MCF 10A (cell line): ENCODE results near the gene MAN2B2. TPM values are rescaled to one million over a fixed set of nuclear protein-coding genes. Genes with fewer than 3 reads are reported as not detected.

Source experiments
- BruUV-seq: library from RNA; stranded (reverse); fragments of 400-500 nt; replicated peaks from 2 replicates; lab custom pipeline; 2021; lab: Mats Ljungman, UMichigan
- CTCF ChIA-PET: fragments of 300-600 bp; sonication (Branson Sonifier 250); formaldehyde crosslinking; extraction: SDS; loops from one replicate; lab custom pipeline; 2021; ENCODE audit warnings: antibody characterized with exemption, inconsistent platforms; lab: Yijun Ruan, JAX
- POLR2A ChIA-PET: fragments of 300-600, 350-650 bp; sonication (Branson Sonifier 250); formaldehyde crosslinking; extraction: SDS; loops from one replicate; lab custom pipeline; 2020; ENCODE audit warnings: antibody characterized with exemption, inconsistent platforms; lab: Yijun Ruan, JAX
- DNase-seq: peaks from one replicate; pipeline ENCODE4 v3.0.0-alpha.2; 2018; ENCODE audit not compliant: unreplicated experiment
- H3K27ac Mint-ChIP-seq: one replicate; pipeline ENCODE4 v1.8.0; 2022; ENCODE audit warnings: mild to moderate bottlenecking, low read depth, mixed read lengths; ENCODE audit not compliant: unreplicated experiment
- H3K27me3 Mint-ChIP-seq: one replicate; pipeline ENCODE4 v1.8.0; 2022; ENCODE audit warnings: mixed read lengths; ENCODE audit not compliant: insufficient read depth, unreplicated experiment
- H3K36me3 Mint-ChIP-seq: one replicate; pipeline ENCODE4 v1.8.0; 2022; ENCODE audit warnings: mild to moderate bottlenecking, moderate library complexity, mixed read lengths; ENCODE audit not compliant: insufficient read depth, unreplicated experiment
- H3K4me1 Mint-ChIP-seq: one replicate; pipeline ENCODE4 v1.8.0; 2022; ENCODE audit warnings: mixed read lengths; ENCODE audit not compliant: insufficient read depth, unreplicated experiment
- H3K4me3 Mint-ChIP-seq: one replicate; pipeline ENCODE4 v1.8.0; 2022; ENCODE audit warnings: mild to moderate bottlenecking, moderate library complexity, mixed read lengths; ENCODE audit not compliant: unreplicated experiment
- H3K9me3 Mint-ChIP-seq: one replicate; pipeline ENCODE4 v1.8.0; 2022; ENCODE audit warnings: mixed read lengths; ENCODE audit not compliant: unreplicated experiment
- intact Hi-C: fragments of 100-400 bp; cut with micrococcal nuclease; formaldehyde crosslinking; loops from 2 replicates; pipeline ENCODE4 v1.14.1; 2022
- total RNA-seq: library from RNA; stranded (reverse); gene quantifications from 2 replicates; pipeline ENCODE4 v1.2.3, GENCODE V29; 2022
- TF ChIP-seq, protein P1 (sequence below): fragments of 200-600 bp; IDR thresholded peaks from one replicate; pipeline ENCODE4 v1.8.0; 2022; ENCODE audit warnings: antibody characterized with exemption, mild to moderate bottlenecking; ENCODE audit not compliant: unreplicated experiment

The MAN2B2 gene
- total RNA-seq, 1 experiment from 2014 or later = 12.5 TPM

DNA sequence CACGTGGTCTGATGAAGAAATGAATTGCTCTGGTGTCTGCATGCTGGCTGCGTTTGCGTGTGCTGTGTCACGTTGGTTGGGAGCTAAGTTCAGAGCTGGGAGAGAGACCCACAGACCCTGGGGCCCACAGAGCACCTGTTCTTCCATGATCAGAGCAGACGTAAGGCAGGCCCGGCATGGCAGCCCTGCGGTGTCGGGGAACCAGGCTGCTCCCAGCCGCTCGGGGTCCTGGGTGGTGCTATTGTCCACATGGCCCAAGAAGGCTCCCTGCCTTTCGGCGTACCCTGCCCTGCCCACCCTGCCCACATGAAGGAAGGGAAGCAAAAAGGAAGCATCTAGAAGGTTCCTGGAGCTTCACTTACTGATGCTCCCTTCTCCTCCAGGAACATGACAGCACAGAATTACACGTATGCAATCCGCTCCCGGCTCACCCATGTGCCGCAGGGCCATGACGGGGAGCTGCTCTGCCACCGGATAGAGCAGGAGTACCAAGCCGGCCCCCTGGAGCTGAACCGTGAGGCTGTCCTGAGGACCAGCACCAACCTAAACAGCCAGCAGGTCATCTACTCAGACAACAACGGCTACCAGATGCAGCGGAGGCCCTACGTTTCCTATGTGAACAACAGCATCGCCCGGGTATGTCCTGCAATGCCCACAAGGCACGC, 34.6 kb downstream of the MAN2B2 start:
- Mint-ChIP-seq H3K27me3 (no peaks in the 10 kb centered on the region), H3K36me3 (peaks cover 5% of the 10 kb centered on the region), H3K4me3 (no peak overlapping the region), H3K27ac (no peak overlapping the region), H3K9me3 (no peaks in the 10 kb centered on the region), H3K4me1 (no peaks in the 10 kb centered on the region)
- BruUV-seq = no TSS peak
- DNase-seq = no peak
- ChIA-PET CTCF (interaction anchor here (0.6 to 1.9 kb wide), 3 partner anchors 63 to 384 kb away, joined by 3 to 5 read pairs (median 3); no protein-coding TSS in a partner anchor), POLR2A (no interaction called here)
- intact Hi-C loops = no loop called here
- TF ChIP-seq, protein P1, sequence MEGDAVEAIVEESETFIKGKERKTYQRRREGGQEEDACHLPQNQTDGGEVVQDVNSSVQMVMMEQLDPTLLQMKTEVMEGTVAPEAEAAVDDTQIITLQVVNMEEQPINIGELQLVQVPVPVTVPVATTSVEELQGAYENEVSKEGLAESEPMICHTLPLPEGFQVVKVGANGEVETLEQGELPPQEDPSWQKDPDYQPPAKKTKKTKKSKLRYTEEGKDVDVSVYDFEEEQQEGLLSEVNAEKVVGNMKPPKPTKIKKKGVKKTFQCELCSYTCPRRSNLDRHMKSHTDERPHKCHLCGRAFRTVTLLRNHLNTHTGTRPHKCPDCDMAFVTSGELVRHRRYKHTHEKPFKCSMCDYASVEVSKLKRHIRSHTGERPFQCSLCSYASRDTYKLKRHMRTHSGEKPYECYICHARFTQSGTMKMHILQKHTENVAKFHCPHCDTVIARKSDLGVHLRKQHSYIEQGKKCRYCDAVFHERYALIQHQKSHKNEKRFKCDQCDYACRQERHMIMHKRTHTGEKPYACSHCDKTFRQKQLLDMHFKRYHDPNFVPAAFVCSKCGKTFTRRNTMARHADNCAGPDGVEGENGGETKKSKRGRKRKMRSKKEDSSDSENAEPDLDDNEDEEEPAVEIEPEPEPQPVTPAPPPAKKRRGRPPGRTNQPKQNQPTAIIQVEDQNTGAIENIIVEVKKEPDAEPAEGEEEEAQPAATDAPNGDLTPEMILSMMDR = no peak

DNA sequence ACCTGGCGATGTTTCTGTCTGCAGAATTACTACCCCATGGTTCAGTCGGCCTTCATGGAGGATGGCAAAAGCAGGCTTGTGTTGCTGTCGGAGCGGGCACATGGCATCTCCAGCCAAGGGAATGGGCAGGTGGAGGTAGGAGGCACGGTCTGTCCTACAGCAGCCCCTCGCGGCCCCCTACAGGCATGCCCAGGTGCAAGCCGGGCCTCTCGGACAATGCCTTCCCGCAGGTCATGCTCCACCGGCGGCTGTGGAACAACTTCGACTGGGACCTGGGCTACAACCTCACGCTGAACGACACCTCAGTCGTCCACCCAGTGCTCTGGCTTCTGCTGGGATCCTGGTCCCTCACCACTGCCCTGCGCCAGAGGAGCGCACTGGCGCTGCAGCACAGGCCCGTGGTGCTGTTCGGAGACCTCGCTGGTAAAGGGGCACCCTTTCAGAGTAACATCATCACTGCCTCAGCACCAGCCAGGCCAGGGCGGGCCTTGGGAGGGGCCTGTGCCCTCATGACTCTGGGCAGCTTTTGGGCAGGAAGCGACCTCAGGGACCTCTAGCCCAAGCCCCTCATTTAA, 36.0 kb downstream of the MAN2B2 start:
- H3K9me3 Mint-ChIP-seq = no peaks in the 10 kb centered on the region
- no peak for DNase-seq
- no peaks in the 10 kb centered on the region for H3K27me3 Mint-ChIP-seq
- intact Hi-C loops = no loop called here
- ChIA-PET CTCF (interaction anchor here (0.5 kb wide), 1 partner anchor 23 kb away, joined by 3 read pairs; no protein-coding TSS in a partner anchor), POLR2A (interaction anchor here (0.7 kb wide), 1 partner anchor 21 kb away, joined by 3 read pairs; no protein-coding TSS in a partner anchor)
- H3K27ac Mint-ChIP-seq = no peak overlapping the region
- no TSS peak for BruUV-seq
- TF ChIP-seq, protein P1 = no peak
- no peak overlapping the region for H3K4me3 Mint-ChIP-seq
- H3K36me3 Mint-ChIP-seq = peaks cover 5% of the 10 kb centered on the region
- no peaks in the 10 kb centered on the region for H3K4me1 Mint-ChIP-seq

DNA sequence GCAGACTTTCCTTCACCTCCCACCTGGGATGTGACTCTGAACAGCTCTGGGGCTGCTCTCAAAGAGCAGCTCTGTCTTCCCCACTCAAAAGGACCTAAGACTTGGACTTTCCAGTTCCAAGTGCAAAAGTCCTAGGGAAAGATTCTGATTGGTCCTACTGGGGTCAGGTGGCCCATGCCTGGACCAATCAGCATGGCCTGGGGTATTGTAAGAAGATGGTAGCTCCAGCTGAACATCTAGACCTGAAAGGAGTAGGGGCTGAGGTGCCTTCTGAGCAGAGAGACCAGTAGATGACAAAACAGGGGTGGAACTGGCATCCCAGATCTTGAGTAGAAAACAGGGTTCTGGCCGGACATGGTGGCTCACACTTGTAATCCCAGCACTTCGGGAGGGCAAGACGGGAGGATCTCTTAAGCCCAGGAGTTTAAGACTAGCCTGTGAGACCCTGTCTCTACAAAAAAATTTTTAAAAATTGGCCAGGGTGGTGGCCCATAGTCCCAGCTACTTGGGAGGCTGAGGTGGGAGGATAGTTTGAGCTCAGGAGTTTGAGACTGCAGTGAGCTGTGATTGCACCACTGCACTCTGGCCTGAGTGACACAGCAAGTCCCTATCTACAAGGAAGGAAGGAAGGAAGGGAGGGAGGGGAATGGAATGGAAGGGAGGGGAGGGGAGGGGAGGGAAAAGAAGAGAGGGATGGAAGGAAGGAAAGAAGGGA, 38.1 kb downstream of the MAN2B2 start:
- Mint-ChIP-seq H3K36me3 (peaks cover 14% of the 10 kb centered on the region), H3K27me3 (no peaks in the 10 kb centered on the region), H3K4me1 (no peaks in the 10 kb centered on the region), H3K4me3 (no peak overlapping the region), H3K27ac (no peak overlapping the region), H3K9me3 (no peaks in the 10 kb centered on the region)
- intact Hi-C loops = no loop called here
- DNase-seq = no peak
- TF ChIP-seq, protein P1 = no peak
- CTCF ChIA-PET = interaction anchor here (0.6 to 1.4 kb wide), 3 partner anchors 9 to 645 kb away, joined by 3 to 6 read pairs (median 4); no protein-coding TSS in a partner anchor
- no TSS peak for BruUV-seq
- POLR2A ChIA-PET = interaction anchor here (1.0 kb wide), 1 partner anchor 28 kb away, joined by 4 read pairs; the partner anchor contains the start of gene MRFAP1
